Posterior cingulate gyrus (tissue), 11 donors: ENCODE data around the gene SEMA6A.

ENCODE experiments used
- DNase-seq, 10 donors: peaks; one replicate each; pipeline versions ENCODE4 v3.0.0 to v3.0.0-alpha.2; 2020 to 2021; ENCODE audit warnings: mixed read lengths in 3 of 10
- intact Hi-C: fragments of 100-400 bp; cut with DNase I; formaldehyde crosslinking; loops from one replicate; pipeline ENCODE4 v1.15.1; 2023

SEMA6A gene, protein sequence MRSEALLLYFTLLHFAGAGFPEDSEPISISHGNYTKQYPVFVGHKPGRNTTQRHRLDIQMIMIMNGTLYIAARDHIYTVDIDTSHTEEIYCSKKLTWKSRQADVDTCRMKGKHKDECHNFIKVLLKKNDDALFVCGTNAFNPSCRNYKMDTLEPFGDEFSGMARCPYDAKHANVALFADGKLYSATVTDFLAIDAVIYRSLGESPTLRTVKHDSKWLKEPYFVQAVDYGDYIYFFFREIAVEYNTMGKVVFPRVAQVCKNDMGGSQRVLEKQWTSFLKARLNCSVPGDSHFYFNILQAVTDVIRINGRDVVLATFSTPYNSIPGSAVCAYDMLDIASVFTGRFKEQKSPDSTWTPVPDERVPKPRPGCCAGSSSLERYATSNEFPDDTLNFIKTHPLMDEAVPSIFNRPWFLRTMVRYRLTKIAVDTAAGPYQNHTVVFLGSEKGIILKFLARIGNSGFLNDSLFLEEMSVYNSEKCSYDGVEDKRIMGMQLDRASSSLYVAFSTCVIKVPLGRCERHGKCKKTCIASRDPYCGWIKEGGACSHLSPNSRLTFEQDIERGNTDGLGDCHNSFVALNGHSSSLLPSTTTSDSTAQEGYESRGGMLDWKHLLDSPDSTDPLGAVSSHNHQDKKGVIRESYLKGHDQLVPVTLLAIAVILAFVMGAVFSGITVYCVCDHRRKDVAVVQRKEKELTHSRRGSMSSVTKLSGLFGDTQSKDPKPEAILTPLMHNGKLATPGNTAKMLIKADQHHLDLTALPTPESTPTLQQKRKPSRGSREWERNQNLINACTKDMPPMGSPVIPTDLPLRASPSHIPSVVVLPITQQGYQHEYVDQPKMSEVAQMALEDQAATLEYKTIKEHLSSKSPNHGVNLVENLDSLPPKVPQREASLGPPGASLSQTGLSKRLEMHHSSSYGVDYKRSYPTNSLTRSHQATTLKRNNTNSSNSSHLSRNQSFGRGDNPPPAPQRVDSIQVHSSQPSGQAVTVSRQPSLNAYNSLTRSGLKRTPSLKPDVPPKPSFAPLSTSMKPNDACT

DNA sequence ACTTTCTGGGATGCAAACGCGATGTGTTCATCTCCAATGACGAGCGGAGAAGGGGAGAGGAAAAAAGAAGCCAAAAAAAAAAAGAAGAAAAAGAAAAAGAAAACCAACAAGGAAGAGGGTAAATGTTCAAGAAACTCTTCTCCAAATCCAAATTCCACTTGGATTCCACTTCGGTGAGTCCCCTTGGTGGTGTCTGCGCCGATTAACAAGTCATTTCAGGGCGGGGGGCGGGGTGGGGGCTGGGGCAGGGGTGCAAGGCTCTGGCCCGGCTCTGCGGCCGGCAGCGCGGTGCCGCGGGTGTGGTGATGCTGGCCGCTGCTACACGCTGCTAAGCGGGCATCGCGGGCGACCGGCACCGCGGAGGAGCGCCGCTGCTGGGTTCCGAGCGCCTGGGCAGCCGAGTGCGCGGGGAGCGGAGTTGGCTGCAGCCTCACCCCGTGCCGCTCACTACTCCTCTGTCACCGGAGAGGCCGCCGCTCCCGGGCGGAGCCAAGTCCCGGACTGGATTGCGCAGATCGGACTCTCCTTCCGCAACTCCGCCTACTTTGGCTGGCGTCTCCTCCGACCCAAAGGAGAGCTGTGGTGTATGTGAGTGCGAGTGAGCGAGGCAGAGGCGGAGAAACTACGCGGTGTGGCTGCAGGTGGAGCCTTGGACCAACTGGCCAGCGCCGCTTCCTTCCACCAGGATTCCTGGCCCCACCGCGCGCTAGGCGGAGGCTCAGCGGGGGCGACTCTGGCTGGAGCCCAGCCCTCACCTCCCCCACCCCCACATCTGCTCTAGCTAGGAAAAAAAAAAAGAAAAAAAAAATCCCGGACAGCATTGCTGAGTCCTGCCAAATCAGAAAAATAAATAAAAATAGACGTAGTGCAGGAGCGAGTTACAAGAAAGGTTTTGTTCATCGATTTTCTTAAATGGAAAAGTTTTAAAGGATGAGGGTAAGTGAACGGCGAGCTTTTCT, at the start of gene SEMA6A:
Gene SEMA6A (minus strand): TSS at position 457 of the 959 bp plus-strand sequence. CDS start 69,879 bp downstream, outside the sequence.
- peak; percentile 87 to 99 (median 92) for DNase-seq
- intact Hi-C loops, result loop anchor here (5.0 to 10.0 kb wide), 6 partner anchors 48 to 590 kb away; no protein-coding TSS in a partner anchor

DNA sequence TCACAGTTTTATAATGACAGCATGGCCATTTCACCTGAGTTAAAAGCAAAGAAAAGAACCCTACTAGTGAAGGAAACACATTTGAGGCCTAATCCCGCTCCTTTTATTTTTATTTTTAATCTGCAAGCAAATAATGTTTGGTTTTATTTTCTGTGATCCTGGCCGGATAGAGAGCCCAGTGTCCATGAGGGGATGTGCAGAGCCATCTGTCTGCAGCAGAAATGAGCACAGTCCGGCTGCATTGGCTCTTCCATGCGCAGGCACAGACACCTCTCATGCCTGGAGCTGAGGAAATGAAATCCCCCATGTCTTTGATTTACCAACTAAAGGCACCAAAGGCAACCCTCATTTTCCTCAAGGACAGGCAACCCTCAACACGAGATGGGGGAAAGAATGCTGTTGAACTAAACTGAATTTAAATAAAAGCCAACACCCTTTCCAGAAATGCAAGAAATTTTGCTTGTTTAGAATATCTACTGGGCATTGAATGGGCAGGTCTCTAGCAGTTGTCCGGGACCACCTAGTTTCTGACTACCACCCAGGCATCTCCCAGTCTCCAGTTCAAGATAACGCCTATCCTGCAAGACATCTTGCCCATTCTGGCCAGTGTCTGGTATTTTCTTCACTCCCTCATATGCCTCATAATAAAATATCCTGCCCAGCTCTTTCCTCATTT, 47.9 kb upstream of the SEMA6A start:
- DNase-seq, result peak in 5 of 10 donors; percentile 16 to 84 (median 53)
- intact Hi-C loops, result loop anchor here (5.0 kb wide), 1 partner anchor 45 kb away; no protein-coding TSS in a partner anchor

DNA sequence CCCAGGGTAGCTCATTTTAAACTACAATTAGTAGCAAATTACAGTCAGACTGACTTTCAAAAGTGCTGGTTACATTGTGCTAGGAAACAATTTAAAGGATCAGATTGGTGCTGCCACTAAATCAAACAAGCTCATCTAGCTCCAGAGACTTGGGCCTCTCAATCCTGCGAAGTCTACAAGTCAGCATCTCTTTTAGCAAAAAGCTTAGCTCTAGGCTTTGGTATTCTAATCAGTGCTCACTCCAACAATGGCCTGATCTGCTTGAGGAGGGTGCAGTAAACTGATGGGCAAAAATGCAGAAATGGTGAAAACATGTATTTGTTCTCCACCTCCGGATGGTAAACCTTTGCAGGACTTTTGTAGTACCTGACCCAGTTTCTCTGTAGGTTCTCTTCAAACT, 47.0 kb upstream of the SEMA6A start:
- no peak for DNase-seq
- intact Hi-C loops, result loop anchor here (5.0 kb wide), 1 partner anchor 44 kb away; no protein-coding TSS in a partner anchor

DNA sequence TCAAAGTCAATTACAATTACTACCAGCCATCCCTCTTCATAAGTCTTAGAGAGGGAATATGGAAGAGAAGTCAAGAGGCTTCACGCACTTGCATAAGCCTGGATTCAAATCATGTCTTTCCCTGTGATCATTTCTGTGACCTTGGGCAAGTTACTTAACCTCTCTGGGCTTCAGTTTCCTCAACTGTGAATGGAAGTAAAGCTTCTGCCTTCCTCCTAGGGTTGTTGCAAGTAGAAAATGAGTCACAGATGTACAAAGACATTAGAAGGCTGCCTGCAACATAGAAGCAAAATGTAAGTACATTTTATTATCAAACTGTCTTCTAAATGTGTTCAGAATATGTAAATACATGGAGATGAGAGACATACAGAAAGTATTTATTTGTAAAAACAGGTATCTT, 42.3 kb upstream of the SEMA6A start:
- DNase-seq, result no peak
- intact Hi-C loops, result no loop called here

DNA sequence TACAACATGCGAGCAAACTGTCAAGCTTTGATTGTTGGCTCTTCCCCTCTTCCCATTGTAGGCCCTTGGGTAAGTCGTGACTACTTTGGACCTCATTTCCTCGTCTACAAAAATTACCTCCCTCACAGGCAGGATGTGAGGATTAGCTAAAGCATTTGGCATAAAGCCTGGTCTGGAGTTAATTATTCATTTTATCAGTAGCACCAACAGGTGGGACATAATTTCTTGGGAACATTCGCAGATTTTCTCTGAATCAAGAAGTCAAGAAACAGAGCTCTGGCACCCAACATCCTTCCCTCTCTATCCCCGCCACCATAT, 39.9 kb upstream of the SEMA6A start:
- intact Hi-C loops, result no loop called here
- DNase-seq, result no peak

DNA sequence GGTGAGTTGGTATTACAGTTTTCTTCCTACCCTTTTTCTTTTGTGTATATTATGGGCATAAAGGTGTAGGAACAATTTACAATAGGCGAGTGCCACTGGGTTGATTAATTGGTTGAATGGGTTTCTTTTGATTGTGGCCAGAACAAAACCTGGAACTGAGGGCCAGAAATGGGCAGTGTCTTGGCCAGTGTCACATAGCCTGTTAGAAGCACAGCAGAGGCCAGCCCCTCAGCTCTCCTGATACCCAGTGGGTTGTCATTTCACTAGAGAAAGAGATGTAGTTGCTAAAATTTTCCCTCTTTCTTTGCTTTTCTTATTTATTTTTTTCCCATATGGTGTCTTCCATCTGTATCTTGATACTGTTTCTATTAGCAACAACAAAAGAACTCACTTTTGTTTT, 38.8 kb upstream of the SEMA6A start:
- DNase-seq, result no peak
- intact Hi-C loops, result no loop called here

DNA sequence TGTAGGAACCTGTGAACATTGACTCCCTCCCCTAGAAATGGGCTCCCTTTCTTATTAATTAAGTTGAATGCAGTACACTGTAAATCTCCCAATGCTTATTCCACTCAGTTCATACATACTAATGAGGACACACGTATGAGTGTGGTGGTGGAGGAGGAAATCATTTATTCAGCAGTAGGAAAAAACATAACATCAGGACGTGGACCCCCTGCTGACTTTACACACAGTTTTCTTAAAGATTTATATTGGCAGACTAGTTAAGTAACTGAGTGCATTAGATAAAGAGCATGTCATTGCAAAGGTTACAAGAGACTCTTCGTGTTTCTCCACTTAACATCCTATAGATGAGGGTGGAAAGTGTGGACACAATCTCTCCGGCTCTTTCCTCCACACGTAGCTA, 37.8 kb upstream of the SEMA6A start:
- intact Hi-C loops, result no loop called here
- no peak for DNase-seq

DNA sequence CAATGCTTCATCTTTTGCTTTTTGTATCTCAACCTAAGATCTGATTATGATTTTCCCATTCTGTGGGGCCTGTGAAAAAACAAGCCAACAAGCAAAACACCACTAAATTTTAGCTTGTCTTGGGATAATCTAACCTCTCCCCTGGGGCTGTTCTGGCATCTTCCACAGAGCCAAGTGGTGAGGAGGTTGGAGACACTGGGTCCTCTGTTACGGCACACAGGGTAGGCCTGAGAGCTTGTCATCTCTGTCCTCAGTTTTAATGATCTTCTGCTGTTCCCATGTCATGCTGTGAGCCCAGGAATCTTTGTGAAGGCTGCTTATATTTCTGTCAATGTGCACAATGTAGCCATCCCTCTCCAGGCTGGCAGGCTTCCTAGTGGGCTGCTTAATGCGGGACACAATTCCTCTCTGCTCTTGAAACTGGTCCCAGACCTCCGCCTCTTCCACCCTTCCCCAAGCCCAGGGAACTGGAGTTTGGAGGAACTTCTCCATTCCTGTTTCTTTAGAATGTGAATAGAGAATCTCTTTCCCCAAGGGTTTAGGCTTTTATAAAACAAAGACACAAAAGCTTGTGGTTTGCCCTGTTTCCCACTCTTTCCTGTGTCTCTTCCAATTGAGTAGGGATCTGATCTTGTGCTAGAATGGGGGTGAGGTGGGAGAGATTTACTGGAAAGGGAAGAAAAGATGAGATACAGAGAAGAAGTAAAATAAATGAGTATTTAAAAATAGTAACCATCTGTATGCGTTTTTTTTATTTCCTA, 30.9 kb upstream of the SEMA6A start:
- peak in 4 of 10 donors; percentile 21 to 67 (median 28) for DNase-seq
- intact Hi-C loops, result no loop called here

DNA sequence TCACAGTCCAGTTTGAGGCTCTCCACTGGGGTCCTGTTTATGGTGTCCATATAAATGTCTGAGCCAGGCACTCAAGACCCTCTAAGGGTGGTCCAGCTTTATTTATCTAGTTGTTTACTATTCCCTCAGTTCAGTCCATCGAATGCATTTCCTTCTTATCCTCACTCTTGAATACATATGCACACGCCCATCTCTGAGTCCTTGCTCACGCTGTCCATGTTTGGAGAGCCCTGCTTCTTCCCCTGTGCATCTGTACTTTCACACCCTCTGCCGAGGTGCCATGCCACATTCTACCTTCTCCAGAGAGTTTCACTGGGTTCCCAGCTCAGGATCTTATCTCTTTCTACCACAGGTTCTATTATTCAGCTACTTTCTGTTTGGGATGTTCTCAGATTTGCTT, 30.2 kb upstream of the SEMA6A start:
- intact Hi-C loops, result no loop called here
- DNase-seq, result no peak

DNA sequence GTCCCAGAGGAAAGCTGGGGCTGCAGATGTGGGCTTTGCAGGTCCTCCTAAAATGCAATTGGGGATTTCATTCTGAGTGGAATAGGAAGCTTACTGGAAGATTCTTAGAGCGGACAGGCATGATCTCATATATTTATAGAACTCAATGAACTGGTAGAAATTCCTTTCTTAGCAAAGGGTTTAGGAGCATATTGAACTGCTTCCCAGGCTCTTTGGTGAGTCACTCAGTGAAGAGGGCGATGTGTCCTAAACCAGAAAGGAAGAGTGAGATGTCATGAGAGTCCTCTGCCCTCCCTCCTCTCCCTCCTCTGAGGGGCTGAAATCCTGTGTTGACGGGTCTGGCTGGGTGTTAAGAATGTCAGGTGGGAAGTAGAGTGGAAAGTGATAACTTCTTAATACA, 26.3 kb upstream of the SEMA6A start:
- intact Hi-C loops, result no loop called here
- no peak for DNase-seq

DNA sequence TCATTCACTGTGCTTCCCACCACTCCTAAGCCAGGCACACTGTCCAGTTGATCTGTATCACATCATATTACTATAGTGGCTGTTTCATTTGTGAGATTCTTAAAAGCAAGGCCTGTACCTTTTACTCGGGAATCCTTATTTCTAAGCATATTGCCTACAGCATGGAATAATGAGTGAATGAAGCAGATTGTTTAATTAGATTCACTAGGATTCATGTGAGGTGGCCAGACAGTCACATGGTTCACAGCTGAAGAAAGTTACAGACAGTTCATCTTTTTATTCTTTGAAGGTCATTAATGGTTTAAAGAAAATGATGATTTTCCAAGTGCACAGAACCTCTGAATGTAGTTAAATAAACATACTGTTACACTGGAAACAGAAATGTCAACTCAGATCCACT, 24.3 kb upstream of the SEMA6A start:
- intact Hi-C loops, result no loop called here
- no peak for DNase-seq

DNA sequence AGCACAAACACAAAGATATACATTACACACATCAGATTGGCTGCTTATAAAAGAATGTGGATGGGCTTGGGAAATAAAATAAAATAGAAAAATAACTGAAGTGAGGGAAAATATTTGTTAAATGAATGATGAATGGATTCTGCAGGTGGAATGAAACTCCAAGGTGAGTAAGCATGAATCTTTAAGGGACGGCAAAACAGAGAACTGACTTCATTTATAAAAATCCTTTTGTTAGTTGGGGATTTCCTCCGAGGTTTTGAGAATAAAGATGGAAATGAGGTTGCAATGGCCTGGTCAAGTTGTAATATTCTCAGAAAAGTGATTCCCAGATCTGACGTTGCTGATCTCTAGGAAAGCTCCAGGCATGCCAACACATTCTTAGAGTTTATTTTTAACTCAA, 20.9 kb upstream of the SEMA6A start:
- intact Hi-C loops, result no loop called here
- DNase-seq, result no peak

DNA sequence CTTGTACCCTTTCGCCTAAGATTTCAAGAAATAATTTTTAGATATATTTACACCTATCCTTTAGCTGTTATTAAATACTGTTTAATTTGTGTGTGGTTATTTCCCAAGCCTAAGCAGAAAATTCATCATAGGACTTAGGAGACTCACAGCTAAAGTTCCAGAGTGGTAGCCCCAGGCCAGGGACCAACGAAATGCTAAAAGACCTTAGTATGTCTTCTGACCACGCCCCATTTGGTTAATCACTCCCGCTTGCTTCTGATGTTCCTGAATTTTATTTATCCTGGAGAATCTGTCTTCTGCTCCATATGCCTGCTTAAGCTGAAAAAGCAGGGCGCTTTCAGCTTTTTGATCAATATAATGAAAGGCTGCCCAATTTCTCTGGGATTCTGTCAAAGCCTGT, 18.7 kb upstream of the SEMA6A start:
- intact Hi-C loops, result no loop called here
- no peak for DNase-seq

DNA sequence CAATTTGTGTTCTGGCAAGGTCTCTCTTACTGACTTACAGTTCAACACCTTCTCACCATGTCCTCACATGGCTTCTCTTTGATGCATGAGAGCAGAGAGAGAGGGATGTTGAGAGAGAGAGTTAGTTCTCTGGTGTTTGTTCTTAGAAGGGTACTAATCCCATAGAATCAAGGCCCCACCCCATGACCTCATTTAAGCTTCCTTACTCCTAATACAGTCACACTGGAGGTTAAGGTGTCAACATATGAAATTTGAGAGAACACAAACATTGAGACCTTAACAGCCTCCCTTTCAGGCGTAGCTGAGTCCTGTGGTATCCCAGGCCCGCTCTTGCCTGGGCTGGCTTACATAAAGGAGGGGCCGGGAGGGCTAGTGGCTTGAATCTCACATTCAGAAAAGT, 10.6 kb upstream of the SEMA6A start:
- intact Hi-C loops, result no loop called here
- no peak for DNase-seq

DNA sequence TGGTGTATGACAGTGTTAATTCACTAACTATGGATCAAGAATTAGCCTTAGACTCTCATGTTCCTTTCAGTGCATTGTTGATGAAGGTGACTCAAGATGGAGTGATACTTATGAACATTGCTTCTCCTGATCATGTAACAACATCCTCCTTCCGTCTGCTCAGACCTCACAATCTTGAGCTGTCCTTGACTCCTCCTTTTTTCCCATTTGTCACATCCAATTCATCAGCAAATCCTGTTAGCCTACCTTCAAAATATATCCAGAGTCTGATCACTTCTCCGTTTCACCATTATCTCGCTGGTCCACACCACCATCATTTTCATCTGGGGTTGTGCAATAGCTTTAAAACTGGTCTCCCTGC, 9.2 kb upstream of the SEMA6A start:
- intact Hi-C loops, result no loop called here
- DNase-seq, result no peak

DNA sequence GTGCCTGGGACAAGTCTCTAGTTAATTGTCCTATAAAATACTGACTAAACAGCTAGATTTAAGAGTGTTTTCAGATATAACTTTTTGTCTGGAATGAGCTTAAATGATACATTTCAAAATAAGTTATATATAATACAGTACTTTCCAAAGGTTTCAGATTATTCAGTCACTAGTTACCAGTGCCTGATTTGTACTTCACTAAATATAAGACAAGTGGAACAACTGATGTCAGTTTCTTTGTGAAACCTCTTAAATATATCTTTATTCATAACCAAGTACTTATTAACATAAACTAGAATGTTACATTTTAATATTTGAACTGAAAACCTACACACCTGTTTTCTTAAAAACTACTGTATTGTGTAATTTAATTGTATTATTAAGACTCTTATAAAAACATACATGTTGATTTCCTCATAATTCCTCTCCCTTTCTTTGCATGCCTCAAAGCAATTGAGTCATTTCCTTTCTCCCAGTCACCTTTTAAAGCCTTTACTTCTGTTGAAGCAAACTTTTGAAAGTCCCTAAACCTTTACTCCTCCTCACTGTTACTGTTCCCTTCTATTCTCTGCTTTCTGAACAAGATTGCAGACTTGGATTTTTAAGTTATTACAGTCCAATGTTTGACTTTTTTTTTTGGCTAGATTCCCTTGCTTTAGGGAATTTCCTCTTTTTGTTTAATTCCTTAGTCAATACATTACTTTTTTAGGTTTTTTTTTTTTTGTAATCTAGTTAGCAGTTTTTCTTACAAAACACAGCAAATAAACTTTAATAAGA, 8.7 kb upstream of the SEMA6A start:
- DNase-seq, result no peak
- intact Hi-C loops, result no loop called here

DNA sequence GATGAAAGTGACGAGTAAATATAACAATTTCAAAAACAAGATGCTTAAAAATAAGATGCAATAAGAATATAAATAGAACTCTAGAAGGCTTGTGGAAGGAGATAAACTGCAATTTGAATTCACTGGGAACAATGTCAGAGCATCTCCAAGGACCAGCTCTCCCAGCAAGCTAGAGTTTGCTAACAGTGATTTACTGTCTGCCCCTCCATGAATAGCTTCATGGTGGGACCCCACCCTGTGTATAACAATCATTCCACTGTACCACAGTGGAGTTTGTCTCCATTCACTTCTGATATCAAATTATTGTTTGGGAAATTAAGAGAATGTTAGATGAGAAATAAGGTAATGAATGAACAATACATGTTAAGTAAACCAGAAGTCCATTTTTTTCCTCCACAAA, 7.3 kb upstream of the SEMA6A start:
- intact Hi-C loops, result no loop called here
- no peak for DNase-seq

DNA sequence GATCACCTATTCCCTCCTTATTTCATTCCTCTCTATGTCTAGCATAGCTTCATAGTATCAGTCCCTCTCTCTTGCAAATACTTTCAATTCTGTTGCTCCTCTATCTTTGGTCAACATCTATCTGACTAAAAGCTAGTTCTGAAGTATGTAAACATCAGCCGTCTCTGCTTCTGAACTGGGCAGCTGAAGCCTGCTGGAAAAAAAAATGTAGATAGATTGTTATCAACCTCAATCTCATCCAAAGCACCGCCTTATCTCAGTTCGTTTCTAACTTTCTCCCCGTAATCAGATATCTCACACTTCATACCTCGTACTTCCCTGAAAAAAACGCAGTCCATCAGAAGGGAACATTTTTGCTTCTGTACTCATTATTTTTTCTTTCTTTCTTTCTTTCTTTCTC, 4.5 kb upstream of the SEMA6A start:
- intact Hi-C loops, result loop anchor here (5.0 to 10.0 kb wide), 4 partner anchors 43 to 586 kb away; no protein-coding TSS in a partner anchor
- no peak for DNase-seq
